ENCODE data around the gene NWD2. TPM values are rescaled to one million over a fixed set of nuclear protein-coding genes. Genes with fewer than 3 reads are reported as not detected.

The NWD2 gene
- total RNA-seq, 1 donor from 2014 or later, result 1.5 TPM

- TF ChIP-seq, protein P1, sequence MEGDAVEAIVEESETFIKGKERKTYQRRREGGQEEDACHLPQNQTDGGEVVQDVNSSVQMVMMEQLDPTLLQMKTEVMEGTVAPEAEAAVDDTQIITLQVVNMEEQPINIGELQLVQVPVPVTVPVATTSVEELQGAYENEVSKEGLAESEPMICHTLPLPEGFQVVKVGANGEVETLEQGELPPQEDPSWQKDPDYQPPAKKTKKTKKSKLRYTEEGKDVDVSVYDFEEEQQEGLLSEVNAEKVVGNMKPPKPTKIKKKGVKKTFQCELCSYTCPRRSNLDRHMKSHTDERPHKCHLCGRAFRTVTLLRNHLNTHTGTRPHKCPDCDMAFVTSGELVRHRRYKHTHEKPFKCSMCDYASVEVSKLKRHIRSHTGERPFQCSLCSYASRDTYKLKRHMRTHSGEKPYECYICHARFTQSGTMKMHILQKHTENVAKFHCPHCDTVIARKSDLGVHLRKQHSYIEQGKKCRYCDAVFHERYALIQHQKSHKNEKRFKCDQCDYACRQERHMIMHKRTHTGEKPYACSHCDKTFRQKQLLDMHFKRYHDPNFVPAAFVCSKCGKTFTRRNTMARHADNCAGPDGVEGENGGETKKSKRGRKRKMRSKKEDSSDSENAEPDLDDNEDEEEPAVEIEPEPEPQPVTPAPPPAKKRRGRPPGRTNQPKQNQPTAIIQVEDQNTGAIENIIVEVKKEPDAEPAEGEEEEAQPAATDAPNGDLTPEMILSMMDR (conservative IDR thresholded peaks at IDR 0.05), result no peak
- H3K27ac Mint-ChIP-seq, result no peak overlapping the region
- peaks cover 84% of the 10 kb centered on the region for H3K27me3 Mint-ChIP-seq
- H3K4me1 Mint-ChIP-seq (ENCODE audit: unreplicated experiment), result no peaks in the 10 kb centered on the region
- no peak for DNase-seq (ENCODE audit: extremely low spot score, unreplicated experiment)
- H3K9me3 Mint-ChIP-seq, result no peaks in the 10 kb centered on the region
- H3K36me3 Mint-ChIP-seq, result no peaks in the 10 kb centered on the region
- H3K4me3 Mint-ChIP-seq, result no peak overlapping the region
Observed at GRCh38 chr4:37246891-37247290, 2.3 kb downstream of the NWD2 start.

DNA sequence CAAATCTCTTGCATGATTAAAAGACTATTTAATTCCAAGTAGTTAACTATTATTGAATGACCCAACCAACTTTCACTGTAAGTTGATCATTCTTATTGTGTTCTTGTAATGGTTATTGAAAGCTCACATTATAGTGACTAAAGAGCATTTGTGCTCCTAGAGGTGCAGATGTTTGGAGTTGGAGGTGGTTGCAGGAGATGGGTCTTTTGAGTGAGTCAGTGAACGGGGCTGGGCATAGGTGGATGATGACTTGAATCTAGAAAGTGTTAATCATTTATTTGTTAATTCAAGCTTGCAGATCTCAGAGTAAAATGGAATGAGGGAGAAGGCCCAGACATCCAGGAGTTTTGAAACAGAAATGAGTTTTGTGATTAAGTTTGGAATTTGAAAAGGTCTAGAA, 13.7 kb downstream of the NWD2 start:
- Mint-ChIP-seq H3K4me1 (ENCODE audit: unreplicated experiment) (no peaks in the 10 kb centered on the region), H3K27me3 (peaks cover 36% of the 10 kb centered on the region), H3K27ac (no peak overlapping the region), H3K36me3 (no peaks in the 10 kb centered on the region), H3K4me3 (no peak overlapping the region), H3K9me3 (no peaks in the 10 kb centered on the region)
- TF ChIP-seq, protein P1 (conservative IDR thresholded peaks at IDR 0.05), result no peak
- no peak for DNase-seq (ENCODE audit: extremely low spot score, unreplicated experiment)

DNA sequence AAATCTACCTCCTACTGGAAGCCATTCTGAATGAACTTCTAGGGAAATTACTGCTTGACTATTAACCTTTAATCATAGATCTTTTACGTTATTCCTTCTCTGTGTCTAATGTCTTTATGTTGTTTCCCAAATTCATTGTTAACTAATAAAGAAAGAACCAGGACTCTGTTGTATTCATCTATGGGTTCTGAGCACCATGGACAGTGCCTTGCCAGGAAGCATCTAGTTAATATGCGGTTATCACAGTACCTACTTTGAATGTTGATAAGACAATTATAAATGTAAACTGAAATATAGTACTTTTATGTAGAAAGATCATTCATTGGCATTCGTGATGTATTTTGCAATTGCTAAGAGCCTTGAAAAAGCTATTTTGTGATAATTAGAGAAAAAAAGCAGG, 23.8 kb downstream of the NWD2 start:
- TF ChIP-seq, protein P1 (conservative IDR thresholded peaks at IDR 0.05), result no peak
- H3K27ac Mint-ChIP-seq, result no peak overlapping the region
- H3K36me3 Mint-ChIP-seq, result no peaks in the 10 kb centered on the region
- DNase-seq (ENCODE audit: extremely low spot score, unreplicated experiment), result no peak
- H3K27me3 Mint-ChIP-seq, result peaks cover 22% of the 10 kb centered on the region
- H3K4me1 Mint-ChIP-seq (ENCODE audit: unreplicated experiment), result no peaks in the 10 kb centered on the region
- H3K9me3 Mint-ChIP-seq, result no peaks in the 10 kb centered on the region
- no peak overlapping the region for H3K4me3 Mint-ChIP-seq

DNA sequence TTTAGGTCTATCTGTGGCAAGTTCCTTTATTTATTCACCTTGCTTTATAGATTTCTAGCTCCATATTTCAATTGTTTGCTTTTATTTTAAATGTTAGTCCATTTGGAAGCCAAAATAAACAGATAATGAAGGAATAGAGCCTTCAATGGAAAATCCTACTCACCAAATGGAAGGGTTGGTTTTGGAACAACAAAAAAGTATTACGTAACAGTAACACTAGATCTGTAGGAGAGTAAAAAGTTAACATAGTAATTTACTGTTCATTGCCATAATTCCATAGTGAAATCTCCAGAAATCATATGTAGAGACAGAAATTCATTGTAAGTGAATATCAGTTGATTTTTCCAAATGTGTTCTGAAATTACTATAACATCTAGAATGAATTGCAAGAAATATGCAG, 34.6 kb downstream of the NWD2 start:
- TF ChIP-seq, protein P1 (conservative IDR thresholded peaks at IDR 0.05), result no peak
- peaks cover 4% of the 10 kb centered on the region for H3K27me3 Mint-ChIP-seq
- H3K4me1 Mint-ChIP-seq (ENCODE audit: unreplicated experiment), result no peaks in the 10 kb centered on the region
- H3K27ac Mint-ChIP-seq, result no peak overlapping the region
- no peak overlapping the region for H3K4me3 Mint-ChIP-seq
- no peaks in the 10 kb centered on the region for H3K36me3 Mint-ChIP-seq
- DNase-seq (ENCODE audit: extremely low spot score, unreplicated experiment), result no peak
- H3K9me3 Mint-ChIP-seq, result no peaks in the 10 kb centered on the region

- no peaks in the 10 kb centered on the region for H3K4me1 Mint-ChIP-seq (ENCODE audit: unreplicated experiment)
- no peak overlapping the region for H3K27ac Mint-ChIP-seq
- H3K9me3 Mint-ChIP-seq, result no peaks in the 10 kb centered on the region
- no peak overlapping the region for H3K4me3 Mint-ChIP-seq
- TF ChIP-seq, protein P1 (conservative IDR thresholded peaks at IDR 0.05), result no peak
- H3K36me3 Mint-ChIP-seq, result no peaks in the 10 kb centered on the region
- H3K27me3 Mint-ChIP-seq, result peaks cover 4% of the 10 kb centered on the region
- no peak for DNase-seq (ENCODE audit: extremely low spot score, unreplicated experiment)
Observed at GRCh38 chr4:37279894-37280592, 35.5 kb downstream of the NWD2 start.
